ENCODE results near the gene ERICH6. TPM values are rescaled to one million over a fixed set of nuclear protein-coding genes. Genes with fewer than 3 reads are reported as not detected.
A peak's percentile ranks its signal among the peaks of the same experiment; 100 is the strongest.

ERICH6 gene
- total RNA-seq, 1 experiment from 2014 or later, result not detected

DNA sequence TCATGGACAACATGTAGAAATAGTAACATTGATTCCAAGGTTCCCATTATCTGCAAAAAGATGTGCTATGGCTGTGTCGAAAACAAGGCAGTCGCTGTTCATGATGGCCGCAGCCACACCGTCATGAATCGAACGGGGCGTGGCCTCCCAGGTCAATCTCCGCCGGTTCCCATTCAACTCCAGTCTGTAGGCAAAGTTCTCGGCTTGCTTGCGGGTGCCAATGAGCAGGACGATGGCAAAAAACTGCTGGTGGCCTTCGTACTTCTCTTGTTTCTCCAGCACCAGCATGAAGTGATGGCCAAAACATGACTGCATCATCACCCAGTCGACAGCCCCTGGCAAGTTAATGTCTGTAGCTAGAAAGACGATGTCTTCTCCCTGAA is 38.4 kb upstream of the ERICH6 start:
- Histone ChIP-seq H2AFZ (ENCODE audit: low read length) (no peak overlapping the region), H3K4me1 (ENCODE audit: insufficient read depth, low read length) (peaks cover 28% of the 10 kb centered on the region), H3K36me3 (ENCODE audit: low read depth, low read length) (peaks cover 14% of the 10 kb centered on the region), H3F3A (ENCODE audit: low read length, unreplicated experiment) (no peaks in the 10 kb centered on the region), H3K27ac (ENCODE audit: low read length) (no peak overlapping the region), H3K9me3 (ENCODE audit: low read length) (no peaks in the 10 kb centered on the region), H3K79me2 (ENCODE audit: low read length) (peaks cover 61% of the 10 kb centered on the region), H3K4me2 (ENCODE audit: low read length) (no peak overlapping the region), H3K9me2 (replicated peaks; ENCODE audit: low read length) (no peaks in the 10 kb centered on the region), H3K27me3 (ENCODE audit: low read length) (no peaks in the 10 kb centered on the region), H3K9ac (ENCODE audit: low read length) (no peak overlapping the region), H3K4me3 (ENCODE audit: low read length) (no peak overlapping the region), H4K20me1 (ENCODE audit: low read length) (0 out of 2 replicates have a peak, but pooled peaks cover 7% of the 10 kb centered on the region)
- ATAC-seq (no peak), DNase-seq (no peak)
- POLR2A ChIA-PET (ENCODE audit: unreplicated experiment), result no interaction called here
- intact Hi-C loops (cut with micrococcal nuclease), result no loop called here
- TF ChIP-seq EZH2phosphoT487 (IDR thresholded peaks at IDR 0.05; ENCODE audit: borderline replicate concordance, low read length) (no peak), EZH2 (IDR thresholded peaks at IDR 0.05; ENCODE audit: low read length, unreplicated experiment) (no peak), CTCF (conservative IDR thresholded peaks at IDR 0.05; ENCODE audit: low read depth, low read length) (no peak)
- no TSS peak for BruUV-seq (replicated peaks)
- CTCF ChIA-PET, result no interaction called here

GRCh38 chr3:150741497-150742140 is 37.9 kb upstream of the ERICH6 start:
- no peaks in the 10 kb centered on the region for H3K9me3 ChIP-seq (ENCODE audit: low read length)
- intact Hi-C loops (cut with micrococcal nuclease), result no loop called here
- BruUV-seq (replicated peaks), result TSS peak; percentile 12
- 0 out of 2 replicates have a peak, but pooled peaks cover 7% of the 10 kb centered on the region for H4K20me1 ChIP-seq (ENCODE audit: low read length)
- no peaks in the 10 kb centered on the region for H3K9me2 ChIP-seq (replicated peaks; ENCODE audit: low read length)
- TF ChIP-seq EZH2 (IDR thresholded peaks at IDR 0.05; ENCODE audit: low read length, unreplicated experiment) (no peak), CTCF (conservative IDR thresholded peaks at IDR 0.05; ENCODE audit: low read depth, low read length) (no peak), EZH2phosphoT487 (IDR thresholded peaks at IDR 0.05; ENCODE audit: borderline replicate concordance, low read length) (no peak)
- H2AFZ ChIP-seq (ENCODE audit: low read length), result no peak overlapping the region
- H3K27ac ChIP-seq (ENCODE audit: low read length), result no peak overlapping the region
- H3K4me3 ChIP-seq (ENCODE audit: low read length), result no peak overlapping the region
- peaks cover 28% of the 10 kb centered on the region for H3K4me1 ChIP-seq (ENCODE audit: insufficient read depth, low read length)
- H3F3A ChIP-seq (ENCODE audit: low read length, unreplicated experiment), result no peaks in the 10 kb centered on the region
- ChIA-PET POLR2A (ENCODE audit: unreplicated experiment) (no interaction called here), CTCF (no interaction called here)
- H3K79me2 ChIP-seq (ENCODE audit: low read length), result peaks cover 56% of the 10 kb centered on the region
- no peak for DNase-seq
- ATAC-seq, result no peak
- H3K27me3 ChIP-seq (ENCODE audit: low read length), result no peaks in the 10 kb centered on the region
- H3K36me3 ChIP-seq (ENCODE audit: low read depth, low read length), result peaks cover 14% of the 10 kb centered on the region
- H3K4me2 ChIP-seq (ENCODE audit: low read length), result no peak overlapping the region
- H3K9ac ChIP-seq (ENCODE audit: low read length), result no peak overlapping the region

DNA sequence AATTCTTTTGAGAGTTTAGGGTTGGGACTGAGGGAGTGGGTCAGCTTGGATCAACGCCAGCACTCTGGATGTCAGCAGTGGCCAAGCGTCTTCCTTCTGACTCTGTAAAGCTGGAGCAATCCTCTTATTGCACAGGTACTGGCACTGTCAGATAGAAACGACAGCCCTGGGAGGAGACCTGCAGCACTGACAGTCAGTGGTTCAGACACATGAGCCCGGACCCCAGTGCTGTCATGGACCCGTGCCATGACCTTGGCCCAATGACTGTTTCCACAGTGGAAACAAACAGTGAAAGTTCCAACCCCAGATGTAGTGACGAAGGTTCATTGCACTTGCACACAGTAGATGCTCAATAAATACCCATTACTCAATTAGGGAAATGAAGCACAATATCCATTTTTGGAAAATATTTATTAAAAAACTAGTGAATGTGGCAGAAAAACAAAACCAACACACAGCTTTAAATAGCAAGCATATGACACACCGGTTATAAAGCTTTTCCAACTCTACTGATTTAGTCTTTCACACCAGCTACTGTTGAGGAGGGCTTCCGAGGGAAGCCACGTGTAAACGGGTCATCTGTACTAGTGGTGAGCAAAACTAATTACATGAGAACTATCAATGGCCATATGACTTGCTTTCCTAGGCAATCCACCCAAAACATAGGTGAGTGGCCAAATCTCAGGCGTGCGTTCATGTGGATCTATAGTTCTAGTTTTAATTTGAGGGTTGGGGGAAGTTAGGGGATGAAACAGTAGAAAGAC is 37.2 kb upstream of the ERICH6 start:
- Histone ChIP-seq H4K20me1 (ENCODE audit: low read length) (0 out of 2 replicates have a peak, but pooled peaks cover 7% of the 10 kb centered on the region), H3K4me2 (ENCODE audit: low read length) (no peak overlapping the region), H3F3A (ENCODE audit: low read length, unreplicated experiment) (no peaks in the 10 kb centered on the region), H3K4me1 (ENCODE audit: insufficient read depth, low read length) (peaks cover 28% of the 10 kb centered on the region), H3K9me2 (replicated peaks; ENCODE audit: low read length) (no peaks in the 10 kb centered on the region), H3K79me2 (ENCODE audit: low read length) (peaks cover 49% of the 10 kb centered on the region), H3K27ac (ENCODE audit: low read length) (no peak overlapping the region), H3K27me3 (ENCODE audit: low read length) (no peaks in the 10 kb centered on the region), H3K4me3 (ENCODE audit: low read length) (no peak overlapping the region), H3K9ac (ENCODE audit: low read length) (no peak overlapping the region), H2AFZ (ENCODE audit: low read length) (no peak overlapping the region), H3K9me3 (ENCODE audit: low read length) (no peaks in the 10 kb centered on the region), H3K36me3 (ENCODE audit: low read depth, low read length) (peaks cover 14% of the 10 kb centered on the region)
- CTCF ChIA-PET, result no interaction called here
- intact Hi-C loops (cut with micrococcal nuclease), result no loop called here
- BruUV-seq (replicated peaks), result no TSS peak
- no peak for TF ChIP-seq CTCF (conservative IDR thresholded peaks at IDR 0.05; ENCODE audit: low read depth, low read length)
- DNase-seq (no peak), ATAC-seq (no peak)
- POLR2A ChIA-PET (ENCODE audit: unreplicated experiment), result no interaction called here

All from PC-3 (cell line).